H1 (cell line): ENCODE results near the gene ADORA1. TPM values are rescaled to one million over a fixed set of nuclear protein-coding genes. Genes with fewer than 3 reads are reported as not detected.

Source experiments
- CTCF ChIA-PET: fragments of 300-600 bp; sonication (Branson Sonifier 250); formaldehyde crosslinking; loops from one replicate; lab custom pipeline; 2021; ENCODE audit not compliant: partially characterized antibody; lab: Charles Lee
- POLR2A ChIA-PET: fragments of 300-600 bp; sonication (Branson Sonifier 250); formaldehyde crosslinking; loops from one replicate; lab custom pipeline; 2021; ENCODE audit warnings: inconsistent platforms; ENCODE audit not compliant: partially characterized antibody; lab: Charles Lee
- DNase-seq, 2 experiments: peaks; one replicate each; pipeline versions ENCODE4 v3.0.0 to v3.0.0-alpha.2; 2010 to 2022; ENCODE audit warnings: low spot score in 2 of 2, low read depth in 1 of 2, mixed read lengths in 1 of 2
- FAIRE-seq: peaks from 2 replicates; lab custom pipeline; 2011; peaks lifted over from hg19 to GRCh38; lab: Jason Lieb, UNC
- H2AFZ ChIP-seq: 2 replicates; pipeline ENCODE4 v1.8.1; 2012; ENCODE audit warnings: low read length, inconsistent platforms
- H2AK5ac ChIP-seq: 2 replicates; pipeline ENCODE4 v1.6.1; 2013; ENCODE audit warnings: low read depth, low read length
- H2BK120ac ChIP-seq: replicated peaks from 2 replicates; pipeline ENCODE3; 2013; ENCODE audit warnings: low read depth, low read length, inconsistent platforms
- H2BK12ac ChIP-seq: 2 replicates; pipeline ENCODE4 v1.6.1; 2013; ENCODE audit warnings: low read depth, low read length
- H2BK15ac ChIP-seq: 2 replicates; pipeline ENCODE4 v1.6.1; 2013; ENCODE audit warnings: low read length
- H2BK20ac ChIP-seq: 2 replicates; pipeline ENCODE4 v1.6.1; 2013; ENCODE audit warnings: low read length
- H2BK5ac ChIP-seq: 2 replicates; pipeline ENCODE4 v1.6.1; 2013; ENCODE audit warnings: low read depth, low read length
- H3K14ac ChIP-seq: 2 replicates; pipeline ENCODE4 v1.6.1; 2013; ENCODE audit warnings: inconsistent platforms; ENCODE audit not compliant: insufficient read length
- H3K18ac ChIP-seq: 2 replicates; pipeline ENCODE4 v1.6.1; 2013; ENCODE audit warnings: low read length; ENCODE audit errors: extremely low read depth
- H3K23ac ChIP-seq: 2 replicates; pipeline ENCODE4 v1.6.1; 2013; ENCODE audit warnings: inconsistent platforms; ENCODE audit not compliant: insufficient read length
- H3K23me2 ChIP-seq: 2 replicates; pipeline ENCODE4 v1.6.1; 2013; ENCODE audit warnings: low read depth, low read length
- H3K27ac ChIP-seq: 2 replicates; pipeline ENCODE4 v1.6.1; 2011; ENCODE audit warnings: low read depth, low read length, inconsistent platforms
- H3K27me3 ChIP-seq, 4 experiments: replicated peaks in 1 of 4; 1 replicate in 1 of 4; 2 replicates in 3 of 4; pipeline versions ENCODE4 v1.6.1 to v1.8.1; 2011 to 2013; ENCODE audit warnings: low read length in 3 of 4, mild to moderate bottlenecking in 3 of 4, inconsistent platforms in 2 of 4, mixed read lengths in 2 of 4, moderate library complexity in 1 of 4; ENCODE audit not compliant: control insufficient read depth in 3 of 4, insufficient read depth in 3 of 4; ENCODE audit errors: extremely low read depth in 1 of 4
- H3K36me3 ChIP-seq, 4 experiments: 2 replicates each; pipeline versions ENCODE4 v1.6.1 to v1.8.1; 2011 to 2013; ENCODE audit warnings: mild to moderate bottlenecking in 4 of 4, low read length in 3 of 4, moderate library complexity in 2 of 4, control low read depth in 1 of 4, inconsistent platforms in 1 of 4; ENCODE audit not compliant: insufficient read depth in 4 of 4, control insufficient read depth in 2 of 4
- H3K4ac ChIP-seq: replicated peaks from 2 replicates; pipeline ENCODE3; 2013; ENCODE audit warnings: low read length, low read depth, mixed read lengths, inconsistent platforms; ENCODE audit not compliant: insufficient read length
- H3K4me1 ChIP-seq, 4 experiments: replicated peaks in 1 of 4; 1 replicate in 1 of 4; 2 replicates in 3 of 4; pipeline versions ENCODE4 v1.6.1 to v1.8.1; 2011 to 2013; ENCODE audit warnings: low read length in 3 of 4, inconsistent platforms in 2 of 4, mixed read lengths in 1 of 4; ENCODE audit not compliant: insufficient read depth in 4 of 4, control insufficient read depth in 3 of 4
- H3K4me2 ChIP-seq, 2 experiments: 2 replicates each; pipeline versions ENCODE4 v1.6.1 to v1.8.1; 2011 to 2013; ENCODE audit warnings: low read depth in 2 of 2, low read length in 2 of 2, control low read depth in 1 of 2, inconsistent platforms in 1 of 2, mild to moderate bottlenecking in 1 of 2; ENCODE audit not compliant: insufficient read depth in 1 of 2
- H3K4me3 ChIP-seq, 4 experiments: fragments of 200-600, 300-600 bp in 1 of 4; sonication (generic), shearing (Covaris generic), sonication (Bioruptor Twin) in 1 of 4; 2 replicates each; pipeline versions ENCODE4 v1.5.1 to v1.8.1; 2011 to 2016; ENCODE audit warnings: low read length in 4 of 4, low read depth in 3 of 4, control low read depth in 2 of 4, inconsistent platforms in 2 of 4, mild to moderate bottlenecking in 2 of 4, mixed read lengths in 1 of 4, moderate library complexity in 1 of 4; ENCODE audit not compliant: insufficient read depth in 2 of 4; ENCODE audit errors: extremely low read depth in 1 of 4
- H3K56ac ChIP-seq: replicated peaks from 2 replicates; pipeline ENCODE3; 2013; ENCODE audit warnings: low read depth, mild to moderate bottlenecking, mixed read lengths, low read length, inconsistent platforms; ENCODE audit not compliant: insufficient read length
- H3K79me1 ChIP-seq: 2 replicates; pipeline ENCODE4 v1.6.1; 2013; ENCODE audit warnings: low read depth, low read length, control low read depth
- H3K79me2 ChIP-seq, 2 experiments: 2 replicates each; pipeline versions ENCODE4 v1.6.1 to v1.8.1; 2012 to 2013; ENCODE audit warnings: low read length in 2 of 2, mild to moderate bottlenecking in 2 of 2, inconsistent platforms in 1 of 2; ENCODE audit not compliant: insufficient read depth in 2 of 2, control insufficient read depth in 1 of 2
- H3K9ac ChIP-seq, 4 experiments: replicated peaks in 1 of 4; 1 replicate in 1 of 4; 2 replicates in 3 of 4; pipeline versions ENCODE4 v1.6.1 to v1.8.1; 2011 to 2013; ENCODE audit warnings: low read depth in 3 of 4, low read length in 3 of 4, control low read depth in 2 of 4, mild to moderate bottlenecking in 2 of 4, moderate library complexity in 2 of 4, inconsistent platforms in 1 of 4; ENCODE audit errors: extremely low read depth in 1 of 4
- H3K9me3 ChIP-seq, 2 experiments: 2 replicates each; pipeline versions ENCODE4 v1.6.1 to v1.8.1; 2012 to 2013; ENCODE audit warnings: mild to moderate bottlenecking in 2 of 2, moderate library complexity in 2 of 2, control low read depth in 1 of 2, inconsistent platforms in 1 of 2, low read depth in 1 of 2, low read length in 1 of 2, mixed read lengths in 1 of 2; ENCODE audit not compliant: insufficient read depth in 2 of 2
- H4K20me1 ChIP-seq, 2 experiments: replicated peaks in 1 of 2; 2 replicates each; pipeline versions ENCODE3 to v1.8.1; 2011 to 2013; ENCODE audit warnings: inconsistent platforms in 2 of 2, low read length in 2 of 2, mild to moderate bottlenecking in 1 of 2; ENCODE audit not compliant: insufficient read depth in 2 of 2, control insufficient read depth in 1 of 2
- H4K5ac ChIP-seq: 2 replicates; pipeline ENCODE4 v1.6.1; 2013; ENCODE audit warnings: low read length, low read depth, mixed read lengths, inconsistent platforms; ENCODE audit not compliant: insufficient read length
- H4K8ac ChIP-seq: 2 replicates; pipeline ENCODE4 v1.8.0; 2013; ENCODE audit warnings: mild to moderate bottlenecking, moderate library complexity, low read length, inconsistent platforms; ENCODE audit not compliant: insufficient read depth; ENCODE audit errors: extremely low read depth
- H4K91ac ChIP-seq: replicated peaks from 2 replicates; pipeline ENCODE3; 2013; ENCODE audit warnings: low read length, mixed read lengths, inconsistent platforms; ENCODE audit not compliant: insufficient read length
- HDAC2 ChIP-seq, 2 experiments: fragments of 300-600 bp in 1 of 2; sonication (generic) in 1 of 2; IDR thresholded peaks; 2 replicates each; pipeline ENCODE4 v1.6.1; 2011 to 2012; ENCODE audit warnings: low read depth in 2 of 2, low read length in 2 of 2, mild to moderate bottlenecking in 2 of 2, moderate library complexity in 2 of 2, borderline replicate concordance in 1 of 2, inconsistent platforms in 1 of 2
- KDM5A ChIP-seq: fragments of 200-600 bp; IDR thresholded peaks from 2 replicates; pipeline ENCODE4 v1.7.1; 2012; ENCODE audit warnings: mild to moderate bottlenecking, low read length, inconsistent platforms, mixed read lengths
- POU5F1 ChIP-seq: IDR thresholded peaks from 2 replicates; pipeline ENCODE4 v1.6.1; 2011; ENCODE audit warnings: low read depth, mild to moderate bottlenecking, low read length, moderate library complexity
- RAD21 ChIP-seq, 2 experiments: IDR thresholded peaks in 1 of 2; conservative IDR thresholded peaks in 1 of 2; 2 replicates each; pipeline ENCODE4 v1.6.1; 2011; ENCODE audit warnings: low read depth in 2 of 2, low read length in 2 of 2, improper control_type of control experiment in 1 of 2, inconsistent platforms in 1 of 2, mild to moderate bottlenecking in 1 of 2, moderate library complexity in 1 of 2
- SAP30 ChIP-seq: fragments of 300-600 bp; sonication (generic); IDR thresholded peaks from 2 replicates; pipeline ENCODE4 v1.7.1; 2012; ENCODE audit warnings: low read length, moderate library complexity, mild to moderate bottlenecking, inconsistent platforms; ENCODE audit not compliant: insufficient read depth, insufficient replicate concordance
- TAF7 ChIP-seq: optimal IDR thresholded peaks from 2 replicates; pipeline ENCODE3; 2011; ENCODE audit warnings: low read depth, mild to moderate bottlenecking, inconsistent platforms, low read length, moderate library complexity, borderline replicate concordance
- TCF12 ChIP-seq: IDR thresholded peaks from 2 replicates; pipeline ENCODE4 v1.6.1; 2011; ENCODE audit warnings: low read depth, mild to moderate bottlenecking, low read length
- YY1 ChIP-seq: IDR thresholded peaks from 2 replicates; pipeline ENCODE4 v1.6.1; 2011; ENCODE audit warnings: low read depth, mild to moderate bottlenecking, low read length
- ZNF274 ChIP-seq: IDR thresholded peaks from 2 replicates; pipeline ENCODE4 v1.7.0; 2012; ENCODE audit warnings: low read length, borderline replicate concordance; ENCODE audit errors: extremely low read depth
- WGBS, 2 experiments: shearing (Covaris generic) in 1 of 2; methylation state at CpG; one replicate each; pipeline versions ENCODE4 v1.1.6 to v1.1.7; 2013 to 2015; ENCODE audit warnings: low lambda C conversion rate in 2 of 2, mixed read lengths in 2 of 2, inconsistent platforms in 1 of 2, low coverage in 1 of 2, missing lambda C conversion rate in 1 of 2; ENCODE audit not compliant: insufficient replicate concordance in 2 of 2, insufficient coverage in 1 of 2, insufficient read length in 1 of 2; ENCODE audit errors: extremely low coverage in 1 of 2, missing lambda C conversion rate in 1 of 2; 5-methylcytosine and 5-hydroxymethylcytosine counted together
- polyA plus RNA-seq, 7 experiments: library from polyadenylated mRNA; depleted of rRNA in 3 of 7; stranded (reverse) in 5 of 7; unstranded in 2 of 7; fragments of >200 nt in 5 of 7; fragments of 200-250 nt in 2 of 7; gene quantifications; 1 replicate in 5 of 7; 2 replicates in 1 of 7; 4 replicates in 1 of 7; pipeline versions ENCODE4 v1.2.1 to v1.2.3, GENCODE V29; 2011 to 2013; ENCODE audit warnings: missing spikeins in 2 of 7, mixed read lengths in 2 of 7
- total RNA-seq: library from RNA; stranded (reverse); fragmentation: NEBNext Ultra II Directional; extraction: Animal tissue kit (Norgen Biotek cat#: 25700); gene quantifications from 2 replicates; pipeline ENCODE4 v1.2.1, GENCODE V29; 2021
- TF ChIP-seq, protein P1 (sequence below): IDR thresholded peaks from 2 replicates; pipeline ENCODE4 v1.6.1; 2012; ENCODE audit warnings: inconsistent platforms

ADORA1 gene
- total and polyA plus RNA-seq, 2 of the 8 experiments (the other 6 are each of a cell fraction or from before 2014, with no cell fraction given): 3.3 to 6.7 TPM

- H2AFZ ChIP-seq: no peak overlapping the region
- H3K4ac ChIP-seq: no peak overlapping the region
- H3K4me2 ChIP-seq: no peak overlapping the region
- no peak overlapping the region for H2AK5ac ChIP-seq
- 75% methylated on average over 1 of the region's 1 CpG; no CpG with 5 or more reads in 1 of the 2 experiments for WGBS, 2 experiments
- H3K23me2 ChIP-seq: peaks cover 1% of the 10 kb centered on the region; the same call in 1 of the 2 replicates
- no peak overlapping the region for H2BK15ac ChIP-seq
- no peak overlapping the region for H4K91ac ChIP-seq
- H3K9me3 ChIP-seq: peaks cover 3 to 16% of the 10 kb centered on the region in 2 experiments; a peak in 2 of 4 replicates
- no peak overlapping the region for H2BK120ac ChIP-seq
- no peak overlapping the region for H3K56ac ChIP-seq
- H3K27me3 ChIP-seq: no peaks in the 10 kb centered on the region
- no peak overlapping the region for H3K4me3 ChIP-seq
- H4K20me1 ChIP-seq: no peaks in the 10 kb centered on the region
- H4K8ac ChIP-seq: no peak overlapping the region
- ChIA-PET POLR2A (interaction anchor here (0.7 kb wide), 1 partner anchor 10 kb away, joined by 3 read pairs; no protein-coding TSS in a partner anchor), CTCF (interaction anchor here (0.6 to 4.0 kb wide), 4 partner anchors 9 to 173 kb away, joined by 3 to 13 read pairs (median 6); no protein-coding TSS in a partner anchor)
- no peak overlapping the region for H3K27ac ChIP-seq
- DNase-seq: no peak
- no peak overlapping the region for H4K5ac ChIP-seq
- H2BK5ac ChIP-seq: no peak overlapping the region
- H2BK12ac ChIP-seq: no peak overlapping the region
- H3K18ac ChIP-seq: no peak overlapping the region
- no peak overlapping the region for H3K14ac ChIP-seq
- H3K79me1 ChIP-seq: no peaks in the 10 kb centered on the region
- H2BK20ac ChIP-seq: no peak overlapping the region
- H3K23ac ChIP-seq: no peak overlapping the region
- H3K36me3 ChIP-seq: no peaks in the 10 kb centered on the region
- H3K4me1 ChIP-seq: peaks cover 0 to 3% (median 0%) of the 10 kb centered on the region in 4 experiments; a peak in 1 of 7 replicates
- H3K9ac ChIP-seq: no peak overlapping the region
- no peaks in the 10 kb centered on the region for H3K79me2 ChIP-seq
- no peak for FAIRE-seq
- TF ChIP-seq POU5F1 (no peak), SAP30 (no peak), HDAC2 (IDR thresholded peaks at IDR 0.05; ENCODE audit: borderline replicate concordance in 1 of 2, low read depth in 2 of 2, low read length in 2 of 2) (no peak), TAF7 (no peak), TCF12 (no peak), ZNF274 (no peak), RAD21 (IDR thresholded peaks at IDR 0.05 in 1 of 2, conservative IDR thresholded peaks at IDR 0.05 in 1 of 2; ENCODE audit: low read depth in 2 of 2, low read length in 2 of 2) (no peak), YY1 (no peak), KDM5A (no peak)
- TF ChIP-seq, protein P1, sequence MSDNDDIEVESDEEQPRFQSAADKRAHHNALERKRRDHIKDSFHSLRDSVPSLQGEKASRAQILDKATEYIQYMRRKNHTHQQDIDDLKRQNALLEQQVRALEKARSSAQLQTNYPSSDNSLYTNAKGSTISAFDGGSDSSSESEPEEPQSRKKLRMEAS: no peak
These were observed 33.6 kb upstream of the ADORA1 start for GRCh38 chr1:203093754-203094410.
